ENCODE measurements around the gene JAKMIP1. TPM values are rescaled to one million over a fixed set of nuclear protein-coding genes. Genes with fewer than 3 reads are reported as not detected.
A peak's percentile ranks its signal among the peaks of the same experiment; 100 is the strongest.

The JAKMIP1 gene
- total RNA-seq, 3 donors from 2014 or later, result 0.66 to 0.88 (median 0.80) TPM

DNA sequence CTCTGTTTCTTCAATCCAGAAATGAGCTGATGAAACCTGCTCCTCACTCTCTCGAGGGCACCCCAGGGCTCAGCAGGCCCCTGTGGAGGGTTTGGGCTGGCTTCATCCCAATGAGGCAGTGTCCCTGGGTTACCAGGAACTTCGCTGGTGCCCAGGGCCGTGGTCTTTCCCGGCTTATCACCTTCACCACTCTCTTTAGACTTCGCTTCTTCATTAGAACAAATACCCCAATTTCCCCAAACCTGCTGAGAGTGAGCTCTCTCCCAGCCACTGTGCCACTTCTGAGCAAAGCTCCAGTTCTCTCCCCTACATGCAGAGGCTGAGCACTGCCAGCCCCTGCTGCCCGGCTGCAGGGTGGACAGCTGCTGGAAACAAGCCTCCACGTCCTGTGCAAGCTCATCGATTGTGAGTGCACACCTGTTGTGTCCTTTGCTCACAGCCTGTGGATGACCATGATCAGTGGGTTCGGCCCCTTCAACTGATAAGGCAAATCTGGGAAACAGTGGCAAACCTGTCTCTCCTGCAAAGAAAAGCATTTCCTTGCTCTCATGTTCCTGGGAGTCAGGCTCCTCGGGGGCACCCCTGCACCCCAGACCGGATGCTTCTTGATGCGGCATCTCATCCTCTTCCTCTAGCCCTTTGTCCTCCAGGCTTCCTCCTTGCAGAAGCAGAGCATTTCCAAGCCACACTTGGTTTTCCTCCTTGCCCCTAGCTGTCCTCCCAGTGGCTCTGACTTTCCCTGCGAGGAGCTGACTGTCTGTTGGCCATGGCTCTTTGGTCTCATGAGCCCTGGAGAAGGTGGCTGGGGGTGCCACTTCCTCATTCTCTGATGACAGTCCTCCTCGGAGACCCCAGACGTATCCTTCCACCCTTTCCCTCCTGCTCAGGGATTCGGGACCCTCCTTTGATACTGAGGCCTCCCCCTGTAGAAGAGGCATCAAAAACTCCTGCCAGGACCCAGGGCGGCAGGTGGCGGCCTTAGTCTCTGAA, 210.8 kb downstream of the JAKMIP1 start:
- H3K27ac ChIP-seq, result no peak overlapping the region
- H3K9me3 ChIP-seq, result no peaks in the 10 kb centered on the region
- intact Hi-C loops (cut with DNase I; ENCODE audit: low total_unique reads), result no loop called here
- no peak for DNase-seq (ENCODE audit: low spot score in 2 of 2)
- H3K4me3 ChIP-seq, result no peak overlapping the region
- H3K4me1 ChIP-seq, result no peaks in the 10 kb centered on the region
- no peaks in the 10 kb centered on the region for H3K36me3 ChIP-seq
- H3K27me3 ChIP-seq, result peaks cover 0 to 42% of the 10 kb centered on the region in 2 donors
- TF ChIP-seq POLR2A (IDR thresholded peaks at IDR 0.05) (no peak), CTCF (IDR thresholded peaks at IDR 0.05) (no peak), POLR2AphosphoS5 (IDR thresholded peaks at IDR 0.05) (no peak)

- H3K36me3 ChIP-seq, result no peaks in the 10 kb centered on the region
- intact Hi-C loops (cut with DNase I; ENCODE audit: low total_unique reads), result no loop called here
- H3K9me3 ChIP-seq, result no peaks in the 10 kb centered on the region
- no peak overlapping the region for H3K27ac ChIP-seq
- no peak overlapping the region for H3K4me3 ChIP-seq
- DNase-seq (ENCODE audit: low spot score in 2 of 2), result peak in 1 of 2 donors; percentile 14
- peaks cover 0 to 35% of the 10 kb centered on the region in 2 donors for H3K27me3 ChIP-seq
- no peaks in the 10 kb centered on the region for H3K4me1 ChIP-seq
- no peak for TF ChIP-seq CTCF (IDR thresholded peaks at IDR 0.05)
- no peak for TF ChIP-seq POLR2A (IDR thresholded peaks at IDR 0.05)
- no peak for TF ChIP-seq POLR2AphosphoS5 (IDR thresholded peaks at IDR 0.05)
Observed at GRCh38 chr4:5988086-5988845, 212.1 kb downstream of the JAKMIP1 start.

GRCh38 chr4:5984843-5985242, 215.5 kb downstream of the JAKMIP1 start:
- no peaks in the 10 kb centered on the region for H3K4me1 ChIP-seq
- no peak for DNase-seq (ENCODE audit: low spot score in 2 of 2)
- no peaks in the 10 kb centered on the region for H3K9me3 ChIP-seq
- H3K27ac ChIP-seq, result no peak overlapping the region
- peaks cover 0 to 20% of the 10 kb centered on the region in 2 donors for H3K27me3 ChIP-seq
- intact Hi-C loops (cut with DNase I; ENCODE audit: low total_unique reads), result no loop called here
- no peak for TF ChIP-seq POLR2AphosphoS5 (IDR thresholded peaks at IDR 0.05)
- no peak for TF ChIP-seq POLR2A (IDR thresholded peaks at IDR 0.05)
- H3K36me3 ChIP-seq, result no peaks in the 10 kb centered on the region
- no peak overlapping the region for H3K4me3 ChIP-seq

GRCh38 chr4:5982156-5982973, 218.0 kb downstream of the JAKMIP1 start:
- Histone ChIP-seq H3K4me3 (no peak overlapping the region), H3K4me1 (no peaks in the 10 kb centered on the region), H3K27ac (no peak overlapping the region), H3K36me3 (no peaks in the 10 kb centered on the region), H3K27me3 (peaks cover 0 to 12% of the 10 kb centered on the region in 2 donors), H3K9me3 (no peaks in the 10 kb centered on the region)
- peak in 1 of 2 donors; percentile 34 for DNase-seq (ENCODE audit: low spot score in 2 of 2)
- intact Hi-C loops (cut with DNase I; ENCODE audit: low total_unique reads), result no loop called here
- TF ChIP-seq POLR2AphosphoS5 (IDR thresholded peaks at IDR 0.05) (no peak), POLR2A (IDR thresholded peaks at IDR 0.05) (no peak), CTCF (IDR thresholded peaks at IDR 0.05) (no peak)

Measured in breast epithelium (tissue), 4 donors.